K562 (cell line): ENCODE measurements around the gene FMNL1. TPM values are rescaled to one million over a fixed set of nuclear protein-coding genes. Genes with fewer than 3 reads are reported as not detected.
A peak's percentile ranks its signal among the peaks of the same experiment; 100 is the strongest.

Source experiments
- ATAC-seq: fragments of 200-7000 bp; cut with Tn5 transposase; 3 replicates; pipeline ENCODE4 v1.9.1; 2020; ENCODE audit warnings: moderate library complexity
- BruUV-seq: library from RNA; stranded (reverse); fragments of 400-500 nt; replicated peaks from 2 replicates; lab custom pipeline; 2021; lab: Mats Ljungman, UMichigan
- CTCF ChIA-PET: fragments of 300-600 bp; formaldehyde crosslinking; extraction: SDS; loops from one replicate; lab custom pipeline; 2021; ENCODE audit warnings: low intra/inter-chr PET ratio; lab: Yijun Ruan, JAX
- POLR2A ChIA-PET: fragments of 300-600, 350-650 bp; sonication (Branson Sonifier 250); formaldehyde crosslinking; extraction: SDS; loops from one replicate; lab custom pipeline; 2021; ENCODE audit warnings: antibody characterized with exemption, inconsistent platforms; lab: Yijun Ruan, JAX
- DNase-seq, 4 experiments: peaks; one replicate each; pipeline versions ENCODE4 v3.0.0 to v3.0.0-alpha.2; 2011 to 2018; ENCODE audit warnings: low spot score in 3 of 4, mixed read lengths in 3 of 4; ENCODE audit errors: extremely low read depth in 1 of 4
- FAIRE-seq: peaks from 2 replicates; lab custom pipeline; 2011; peaks lifted over from hg19 to GRCh38; lab: Jason Lieb, UNC
- H2AFZ ChIP-seq: 2 replicates; pipeline ENCODE4 v1.6.0; 2011; ENCODE audit warnings: low read depth, low read length, control low read depth, inconsistent platforms
- H3K27ac ChIP-seq: fragments of 200-600 bp; 3 replicates; pipeline ENCODE4 v1.8.0; 2011; ENCODE audit warnings: low read depth, mild to moderate bottlenecking, control low read depth, inconsistent platforms, low read length, moderate library complexity, mixed read lengths; ENCODE audit errors: extremely low read depth
- H3K27me3 ChIP-seq, 2 experiments: fragments of 300-600 bp in 1 of 2; 2 replicates in 1 of 2; 3 replicates in 1 of 2; pipeline versions ENCODE4 v1.6.0 to v1.8.0; 2011; ENCODE audit warnings: inconsistent platforms in 2 of 2, low read length in 2 of 2, mild to moderate bottlenecking in 1 of 2, mixed read lengths in 1 of 2, moderate library complexity in 1 of 2; ENCODE audit not compliant: control insufficient read depth in 2 of 2, insufficient read depth in 2 of 2
- H3K36me3 ChIP-seq: fragments of 300-600 bp; 3 replicates; pipeline ENCODE4 v1.8.0; 2011; ENCODE audit warnings: mild to moderate bottlenecking, low read length, inconsistent platforms; ENCODE audit not compliant: control insufficient read depth, insufficient read depth
- H3K4me1 ChIP-seq, 2 experiments: fragments of 200-600 bp in 1 of 2; replicated peaks in 1 of 2; 2 replicates in 1 of 2; 3 replicates in 1 of 2; pipeline versions ENCODE4 v1.5.1 to v1.8.0; 2011; ENCODE audit warnings: inconsistent platforms in 2 of 2, low read length in 2 of 2, mild to moderate bottlenecking in 1 of 2, mixed read lengths in 1 of 2, moderate library complexity in 1 of 2; ENCODE audit not compliant: control insufficient read depth in 2 of 2, insufficient read depth in 2 of 2
- H3K4me2 ChIP-seq: 2 replicates; pipeline ENCODE4 v1.6.1; 2011; ENCODE audit warnings: low read length, control low read depth, inconsistent platforms, mixed read lengths; ENCODE audit not compliant: insufficient read depth
- H3K4me3 ChIP-seq: fragments of 200-600 bp; sonication (generic), shearing (Covaris generic); 2 replicates; pipeline ENCODE4 v1.5.1; 2016; ENCODE audit warnings: control low read depth, inconsistent platforms
- H3K79me2 ChIP-seq: fragments of 200-600 bp; 3 replicates; pipeline ENCODE4 v1.8.0; 2011; ENCODE audit warnings: low read length, inconsistent platforms; ENCODE audit not compliant: control insufficient read depth, insufficient read depth
- H3K9ac ChIP-seq, 2 experiments: 2 replicates each; pipeline versions ENCODE4 v1.6.0 to v1.6.1; 2011; ENCODE audit warnings: low read depth in 2 of 2, low read length in 2 of 2, control low read depth in 1 of 2, inconsistent platforms in 1 of 2, mild to moderate bottlenecking in 1 of 2, mixed read lengths in 1 of 2; ENCODE audit not compliant: insufficient read depth in 1 of 2
- H3K9me1 ChIP-seq: one replicate; pipeline ENCODE4 v1.6.0; 2011; ENCODE audit warnings: inconsistent platforms, mild to moderate bottlenecking, low read length, moderate library complexity; ENCODE audit not compliant: control insufficient read depth, insufficient read depth
- H3K9me3 ChIP-seq: replicated peaks from 2 replicates; pipeline ENCODE4 v1.5.1; 2011; ENCODE audit warnings: low read depth, low read length, inconsistent platforms; ENCODE audit not compliant: control insufficient read depth, insufficient read depth
- H4K20me1 ChIP-seq: replicated peaks from 2 replicates; pipeline ENCODE4 v1.6.1; 2011; ENCODE audit warnings: low read length, inconsistent platforms, mixed read lengths; ENCODE audit not compliant: control insufficient read depth, insufficient read depth
- E2F4 ChIP-seq: sonication (generic); formaldehyde crosslinking; IDR thresholded peaks from 2 replicates; pipeline ENCODE4 v1.8.0; 2022; ENCODE audit warnings: mild to moderate bottlenecking, low read depth, missing genetic modification reagents
- HMGN3 ChIP-seq: IDR thresholded peaks from 2 replicates; pipeline ENCODE4 v1.6.1; 2011; ENCODE audit warnings: borderline replicate concordance, low read depth, mild to moderate bottlenecking, mixed read lengths, low read length; ENCODE audit not compliant: insufficient read length; ENCODE audit errors: extremely low read depth
- NUFIP1 ChIP-seq: fragments of 450-650 bp; IDR thresholded peaks from 2 replicates; pipeline ENCODE4 v1.6.1; 2018; ENCODE audit not compliant: partially characterized antibody
- POLR2A ChIP-seq: fragments of 450-650 bp; conservative IDR thresholded peaks from 2 replicates; pipeline ENCODE4 v1.6.1; 2016
- SUPT5H ChIP-seq: fragments of 450-650 bp; IDR thresholded peaks from 2 replicates; pipeline ENCODE4 v1.6.1; 2016
- ZBTB49 ChIP-seq: sonication (generic); formaldehyde crosslinking; IDR thresholded peaks from 2 replicates; pipeline ENCODE4 v1.8.0; 2022; ENCODE audit warnings: missing genetic modification reagents, mild to moderate bottlenecking, borderline replicate concordance
- WGBS: fragments of 100-300 bp; shearing (Covaris generic); methylation state at CpG from one replicate; pipeline ENCODE4 v1.1.6; 2016; ENCODE audit warnings: low coverage, mixed read lengths; ENCODE audit not compliant: insufficient coverage; ENCODE audit errors: missing lambda C conversion rate; 5-methylcytosine and 5-hydroxymethylcytosine counted together
- in situ Hi-C: fragments of 300-500 bp; cut with MboI; formaldehyde crosslinking; loops from 4 replicates; pipeline ENCODE4 v1.15.0; 2018; ENCODE audit warnings: inconsistent platforms, mixed read lengths
- intact Hi-C: fragments of 100-400 bp; cut with micrococcal nuclease; formaldehyde crosslinking; loops from 2 replicates; pipeline ENCODE4 v1.14.2; 2022
- polyA plus RNA-seq, 8 experiments: library from polyadenylated mRNA; depleted of rRNA in 4 of 8; stranded (reverse) in 5 of 8; unstranded in 3 of 8; fragments of >200 nt; fragmentation: Nextera tagmentation in 2 of 8; fragmentation: Illumina TruSeq in 1 of 8; extraction: Ambion mirVana in 2 of 8; extraction: Trizol in 1 of 8; gene quantifications; 2 replicates each; pipeline versions ENCODE4 v1.2.1 to v1.2.3, GENCODE V29; 2011 to 2014; ENCODE audit warnings: inconsistent platforms in 1 of 8, missing spikeins in 1 of 8
- total RNA-seq, 7 experiments: library from RNA; depleted of rRNA in 6 of 7; stranded (reverse); fragments of >200 nt in 6 of 7; fragmentation: Illumina TruSeq in 2 of 7; extraction: Trizol in 2 of 7; gene quantifications; 2 replicates each; pipeline versions ENCODE4 v1.2.1 to v1.2.3, GENCODE V29; 2011 to 2021; ENCODE audit warnings: low replicate concordance in 1 of 7

FMNL1 gene
- total and polyA plus RNA-seq, 9 of the 15 experiments (the other 6 are each of a cell fraction or from before 2014, with no cell fraction given): 0.70 to 36.6 (median 7.7) TPM

GRCh38 chr17:45262516-45263476, 41.1 kb downstream of the FMNL1 start:
- Histone ChIP-seq H3K27ac (no peak overlapping the region), H3K4me3 (no peak overlapping the region), H3K9ac (0 out of 4 replicates have a peak overlapping the region, but pooled peaks of 1 of the 2 experiments have one; percentile 11), H2AFZ (no peak overlapping the region), H3K36me3 (peaks cover 55% of the 10 kb centered on the region; the same call in 2 of the 3 replicates), H3K4me2 (no peak overlapping the region), H3K79me2 (no peaks in the 10 kb centered on the region), H4K20me1 (0 out of 2 replicates have a peak, but pooled peaks cover 7% of the 10 kb centered on the region), H3K27me3 (no peaks in the 10 kb centered on the region), H3K4me1 (peaks cover 0 to 18% of the 10 kb centered on the region in 2 experiments; a peak in 2 of 5 replicates), H3K9me1 (no peaks in the 10 kb centered on the region), H3K9me3 (no peaks in the 10 kb centered on the region)
- no TSS peak for BruUV-seq
- in situ Hi-C loops: no loop called here
- ChIA-PET POLR2A (no interaction called here), CTCF (no interaction called here)
- TF ChIP-seq NUFIP1: no peak
- TF ChIP-seq POLR2A: 0 out of 2 replicates have a peak, but pooled peaks have one; percentile 22
- TF ChIP-seq SUPT5H: peak; percentile 37
- TF ChIP-seq HMGN3: peak; percentile 3
- DNase-seq: no peak
- WGBS: 72% methylated on average over 18 of the region's 18 CpGs
- intact Hi-C loops: no loop called here
- no peak for ATAC-seq
- no peak for FAIRE-seq

GRCh38 chr17:45263477-45263860, 41.8 kb downstream of the FMNL1 start:
- no peaks in the 10 kb centered on the region for H3K79me2 ChIP-seq
- no peak overlapping the region for H3K27ac ChIP-seq
- no peak overlapping the region for H2AFZ ChIP-seq
- WGBS: 62% methylated on average over 7 of the region's 7 CpGs
- in situ Hi-C loops: no loop called here
- no peak overlapping the region for H3K4me2 ChIP-seq
- TF ChIP-seq ZBTB49 (CRISPR knock-in tag) (no peak), E2F4 (no peak)
- no peaks in the 10 kb centered on the region for H3K9me1 ChIP-seq
- ATAC-seq: peak; percentile 36
- no peaks in the 10 kb centered on the region for H3K9me3 ChIP-seq
- no peak for DNase-seq
- intact Hi-C loops: no loop called here
- H3K4me3 ChIP-seq: no peak overlapping the region
- peaks cover 60% of the 10 kb centered on the region for H3K36me3 ChIP-seq
- 0 out of 4 replicates have a peak overlapping the region, but pooled peaks of 1 of the 2 experiments have one; percentile 56 for H3K9ac ChIP-seq
- no TSS peak for BruUV-seq
- CTCF ChIA-PET: no interaction called here
- FAIRE-seq: no peak
- 0 out of 2 replicates have a peak, but pooled peaks cover 7% of the 10 kb centered on the region for H4K20me1 ChIP-seq
- H3K27me3 ChIP-seq: no peaks in the 10 kb centered on the region
- peaks cover 0 to 18% of the 10 kb centered on the region in 2 experiments; a peak in 2 of 5 replicates for H3K4me1 ChIP-seq
- POLR2A ChIA-PET: interaction anchor here (0.5 kb wide), 1 partner anchor 136 kb away, joined by 3 read pairs; no protein-coding TSS in a partner anchor
